Esophagus mucosa (tissue), 1 donor: Measurements from ENCODE around the gene PCSK2. TPM values are rescaled to one million over a fixed set of nuclear protein-coding genes. Genes with fewer than 3 reads are reported as not detected.

ENCODE experiments used
- ATAC-seq: fragments of 200-7000 bp; cut with Tn5 transposase; one replicate; pipeline ENCODE4 v1.9.1; 2020
- total RNA-seq: library from RNA; stranded (reverse); gene quantifications from one replicate; pipeline ENCODE4 v1.2.4, GENCODE V29; 2023
- donor health status: DM: yes; HTN: yes; CAD: no.

The PCSK2 gene
- total RNA-seq, 1 donor from 2014 or later, result 0.12 TPM

DNA sequence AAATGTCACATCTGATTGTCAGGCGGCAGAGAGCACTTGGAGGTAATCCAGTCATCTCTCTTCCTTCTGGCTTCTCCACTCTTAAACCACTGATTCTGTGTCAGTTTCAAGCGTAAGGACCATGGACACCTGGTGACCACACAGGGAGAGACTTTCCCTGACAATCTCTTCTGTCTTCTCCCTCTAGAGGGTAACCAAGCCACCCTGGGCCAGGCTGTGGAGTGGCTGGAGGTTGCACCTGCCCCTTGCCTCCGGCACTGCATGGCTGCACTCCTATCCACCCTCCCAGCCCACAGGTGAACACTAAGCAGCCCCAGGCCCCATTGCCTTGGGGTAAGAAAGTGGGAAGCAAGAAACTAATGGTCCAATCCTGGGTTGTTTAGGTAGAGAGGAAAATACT, 225.6 kb downstream of the PCSK2 start:
- ATAC-seq, result no peak

- ATAC-seq, result no peak
Observed at GRCh38 chr20:17453592-17453991, 226.8 kb downstream of the PCSK2 start.

- ATAC-seq, result no peak
Observed at GRCh38 chr20:17456279-17456678, 229.4 kb downstream of the PCSK2 start.

DNA sequence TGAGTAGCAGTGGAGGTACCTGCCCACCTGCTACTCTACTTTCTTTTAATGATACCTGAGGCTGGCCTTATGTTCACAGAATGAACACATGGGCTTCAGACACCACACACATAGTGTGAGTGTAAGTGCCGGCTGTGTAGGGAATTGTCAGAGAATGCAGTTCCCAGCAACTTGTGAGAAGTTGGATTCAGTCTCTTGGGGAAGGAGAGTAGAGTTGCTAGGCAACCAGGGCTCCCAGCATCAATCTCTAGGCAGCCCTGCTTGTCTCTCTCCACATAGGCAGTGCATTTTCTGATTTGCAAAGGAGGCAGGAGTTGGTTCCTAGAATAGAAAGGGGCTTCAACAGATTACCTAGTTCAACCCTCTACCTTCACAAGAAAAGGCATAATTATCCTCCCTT, 230.2 kb downstream of the PCSK2 start:
- no peak for ATAC-seq

- no peak for ATAC-seq
Observed at GRCh38 chr20:17457588-17458190, 230.8 kb downstream of the PCSK2 start.

GRCh38 chr20:17460119-17460518, 233.3 kb downstream of the PCSK2 start:
- ATAC-seq, result no peak

GRCh38 chr20:17461941-17462340, 235.1 kb downstream of the PCSK2 start:
- ATAC-seq, result no peak

GRCh38 chr20:17463711-17464110, 236.9 kb downstream of the PCSK2 start:
- ATAC-seq, result no peak

DNA sequence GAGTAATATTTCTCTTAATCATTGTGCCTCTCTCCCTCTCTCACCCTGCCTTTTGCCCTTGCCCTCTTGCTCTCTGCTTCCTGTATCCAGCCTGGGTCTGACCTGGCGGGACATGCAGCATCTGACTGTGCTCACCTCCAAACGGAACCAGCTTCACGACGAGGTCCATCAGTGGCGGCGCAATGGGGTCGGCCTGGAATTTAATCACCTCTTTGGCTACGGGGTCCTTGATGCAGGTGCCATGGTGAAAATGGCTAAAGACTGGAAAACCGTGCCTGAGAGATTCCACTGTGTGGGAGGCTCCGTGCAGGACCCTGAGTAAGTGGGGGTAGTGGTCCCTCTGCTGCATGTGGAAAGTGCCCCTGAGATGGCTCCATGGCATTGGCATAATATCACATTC, 238.4 kb downstream of the PCSK2 start:
- ATAC-seq, result no peak

DNA sequence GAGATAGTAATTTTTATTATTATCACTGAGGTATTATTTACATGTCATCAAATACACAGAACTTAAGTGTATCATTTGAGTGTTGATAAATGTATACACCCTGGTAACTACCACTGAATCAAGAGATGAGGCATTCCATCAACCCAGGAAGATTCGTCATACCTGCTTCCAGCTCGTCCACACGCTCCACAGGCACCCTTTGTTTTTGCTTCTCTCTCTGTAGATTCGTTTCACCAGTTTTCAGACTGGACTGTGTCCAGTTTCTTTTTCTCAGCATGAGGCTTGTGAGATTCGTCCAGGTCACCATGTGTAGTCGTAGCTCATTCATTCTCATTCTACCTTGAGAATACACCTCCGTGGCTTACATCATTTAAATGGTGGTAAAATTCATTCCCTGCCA, 239.8 kb downstream of the PCSK2 start:
- no peak for ATAC-seq

- no peak for ATAC-seq
Observed at GRCh38 chr20:17467120-17467655, 240.3 kb downstream of the PCSK2 start.

GRCh38 chr20:17468073-17468840, 241.4 kb downstream of the PCSK2 start:
- ATAC-seq, result no peak

DNA sequence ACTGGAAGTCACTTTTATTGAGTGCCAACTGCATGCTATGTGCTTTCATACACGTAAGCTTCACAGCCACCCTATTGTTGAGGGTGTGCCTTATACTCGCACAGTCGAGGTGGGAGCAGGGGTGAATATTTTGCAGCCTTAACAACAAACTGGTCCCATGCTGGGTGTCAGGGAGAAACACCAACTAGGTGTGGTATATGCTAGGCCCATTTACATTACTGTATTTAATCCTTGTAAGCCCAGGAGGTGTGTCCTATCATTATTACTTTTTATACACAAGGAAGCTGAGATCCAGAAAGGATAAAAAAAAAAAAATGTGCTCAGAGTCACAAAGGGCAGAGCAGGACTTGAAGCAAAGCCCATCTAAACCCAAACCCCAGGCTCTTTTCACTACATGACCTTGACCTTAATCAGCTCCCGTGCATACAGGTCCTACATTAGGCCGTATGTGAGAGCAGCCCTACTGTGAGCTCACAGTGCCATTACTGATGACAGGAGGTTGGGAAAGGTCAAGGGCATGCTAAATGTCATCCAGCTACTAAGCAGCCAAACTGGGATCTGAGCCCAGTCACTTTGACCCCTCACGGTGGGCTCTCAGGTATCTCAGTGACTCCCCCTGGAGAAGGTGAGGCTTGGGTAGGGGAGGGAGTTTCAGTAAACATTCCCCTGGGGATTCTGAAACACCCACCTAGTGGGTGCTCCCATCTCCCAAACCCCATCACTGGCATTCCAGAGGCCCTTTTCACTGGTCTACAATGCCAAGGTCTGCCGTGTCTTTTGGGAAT, 242.6 kb downstream of the PCSK2 start:
- ATAC-seq, result no peak

- ATAC-seq, result no peak
Observed at GRCh38 chr20:17470521-17470920, 243.7 kb downstream of the PCSK2 start.

- ATAC-seq, result no peak
Observed at GRCh38 chr20:17470973-17471372, 244.1 kb downstream of the PCSK2 start.

DNA sequence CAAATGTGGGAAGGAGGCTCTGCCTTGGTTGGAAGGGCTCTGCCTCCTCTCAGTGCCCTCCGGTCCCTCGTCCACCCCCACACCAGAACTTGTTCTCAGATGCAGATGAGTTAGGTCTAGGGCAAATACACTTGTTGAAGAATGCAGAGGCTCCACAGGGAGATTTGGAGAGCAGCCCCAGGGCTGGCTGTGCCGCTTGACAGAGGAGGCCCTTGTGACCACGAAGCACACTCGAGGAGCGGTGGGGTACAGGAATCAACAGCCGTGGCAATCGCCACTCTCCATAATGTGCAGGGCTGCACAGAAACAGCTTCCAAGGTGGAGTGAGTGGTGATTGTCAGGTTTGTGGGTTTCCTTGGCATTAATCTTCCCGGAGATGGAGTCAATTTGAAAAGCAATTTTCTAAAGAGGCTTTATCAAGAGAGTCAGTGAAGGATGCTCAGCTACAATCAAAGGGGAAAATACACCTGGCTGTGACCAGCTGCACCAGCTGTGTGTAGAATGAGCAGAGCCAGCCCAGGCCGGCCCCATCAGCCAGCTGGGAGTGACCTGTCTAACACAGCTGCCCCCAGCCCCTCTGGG, 244.9 kb downstream of the PCSK2 start:
- no peak for ATAC-seq

- no peak for ATAC-seq
Observed at GRCh38 chr20:17473659-17474058, 246.8 kb downstream of the PCSK2 start.

GRCh38 chr20:17479063-17479657, 252.3 kb downstream of the PCSK2 start:
- no peak for ATAC-seq

DNA sequence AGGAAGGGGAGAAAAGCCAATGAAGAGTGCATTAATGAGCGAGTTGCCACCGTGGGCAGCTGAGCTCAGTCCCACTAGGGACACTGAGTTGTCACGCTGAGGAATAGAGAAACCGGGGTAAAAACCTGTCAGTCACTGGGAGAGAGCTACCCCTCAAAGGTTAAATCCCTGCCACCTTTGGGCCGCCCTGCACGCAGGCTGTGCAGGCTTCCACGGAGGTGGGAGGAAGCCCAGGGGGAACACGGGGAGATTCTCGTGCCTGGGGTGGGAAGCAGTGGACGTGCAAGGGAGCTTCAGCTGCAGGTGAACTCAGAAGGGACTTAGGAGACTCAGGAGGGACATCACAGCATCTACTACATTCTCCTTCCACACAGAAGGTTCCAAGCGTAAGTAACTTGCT, 253.9 kb downstream of the PCSK2 start:
- ATAC-seq, result no peak

DNA sequence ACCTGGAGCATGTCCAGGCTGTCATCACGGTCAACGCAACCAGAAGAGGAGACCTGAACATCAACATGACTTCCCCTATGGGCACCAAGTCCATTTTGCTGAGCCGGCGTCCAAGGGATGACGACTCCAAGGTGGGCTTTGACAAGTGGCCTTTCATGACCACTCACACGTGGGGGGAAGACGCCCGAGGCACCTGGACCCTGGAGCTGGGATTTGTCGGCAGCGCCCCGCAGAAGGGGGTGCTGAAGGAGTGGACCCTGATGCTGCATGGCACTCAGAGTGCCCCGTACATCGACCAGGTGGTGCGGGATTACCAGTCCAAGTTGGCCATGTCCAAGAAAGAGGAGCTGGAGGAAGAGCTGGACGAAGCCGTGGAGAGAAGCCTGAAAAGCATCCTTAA, 254.8 kb downstream of the PCSK2 start:
- no peak for ATAC-seq

GRCh38 chr20:17482536-17482935, 255.7 kb downstream of the PCSK2 start:
- no peak for ATAC-seq

- no peak for ATAC-seq
Observed at GRCh38 chr20:17485017-17485416, 258.2 kb downstream of the PCSK2 start.
